Fibroblast of skin of abdomen (primary cell): ENCODE data around the gene RNU1-3.
"Not testable (repeated sequence)": the region's sequence is repeated elsewhere in the genome, so short reads cannot be mapped to it uniquely, and the experiment has no call there.

Source experiments
- DNase-seq: peaks from one replicate; pipeline ENCODE4 v3.0.0-alpha.2; 2013

RNU1-3 gene

GRCh38 chr1:16651560-16651959, 15.2 kb downstream of the RNU1-3 start:
- not testable (repeated sequence) for DNase-seq

- DNase-seq, result not testable (repeated sequence)
Measured at GRCh38 chr1:16649960-16650359, 16.8 kb downstream of the RNU1-3 start.

- not testable (repeated sequence) for DNase-seq
Measured at GRCh38 chr1:16649390-16649789, 17.4 kb downstream of the RNU1-3 start.

GRCh38 chr1:16648756-16649155, 18.0 kb downstream of the RNU1-3 start:
- not testable (repeated sequence) for DNase-seq

GRCh38 chr1:16648250-16648649, 18.5 kb downstream of the RNU1-3 start:
- DNase-seq, result not testable (repeated sequence)

- DNase-seq, result not testable (repeated sequence)
Measured at GRCh38 chr1:16647179-16648176, 19.3 kb downstream of the RNU1-3 start.

GRCh38 chr1:16646716-16647115, 20.0 kb downstream of the RNU1-3 start:
- not testable (repeated sequence) for DNase-seq

GRCh38 chr1:16646061-16646664, 20.6 kb downstream of the RNU1-3 start:
- not testable (repeated sequence) for DNase-seq

GRCh38 chr1:16645271-16646060, 21.3 kb downstream of the RNU1-3 start:
- DNase-seq, result not testable (repeated sequence)

GRCh38 chr1:16644482-16645270, 22.1 kb downstream of the RNU1-3 start:
- peak; percentile 95 for DNase-seq

GRCh38 chr1:16644193-16644481, 22.6 kb downstream of the RNU1-3 start:
- no peak for DNase-seq

GRCh38 chr1:16643476-16644192, 23.1 kb downstream of the RNU1-3 start:
- DNase-seq, result not testable (repeated sequence)

GRCh38 chr1:16643001-16643411, 23.7 kb downstream of the RNU1-3 start:
- DNase-seq, result not testable (repeated sequence)

- not testable (repeated sequence) for DNase-seq
Measured at GRCh38 chr1:16642025-16642966, 24.5 kb downstream of the RNU1-3 start.

GRCh38 chr1:16641159-16641975, 25.4 kb downstream of the RNU1-3 start:
- DNase-seq, result not testable (repeated sequence)

- not testable (repeated sequence) for DNase-seq
Measured at GRCh38 chr1:16639091-16640031, 27.4 kb downstream of the RNU1-3 start.

- not testable (repeated sequence) for DNase-seq
Measured at GRCh38 chr1:16637941-16638778, 28.6 kb downstream of the RNU1-3 start.
